ENCODE data around the gene CNR2.
A peak's percentile ranks its signal among the peaks of the same experiment; 100 is the strongest.

CNR2 gene

GRCh38 chr1:23913212-23913880 lies at the start of gene CNR2:
Gene CNR2, minus strand, starts transcription at chr1:23913362. Its CDS starts 37,745 bp downstream, at chr1:23875617.
- peak; percentile 96 for DNase-seq

GRCh38 chr1:23960291-23961020 lies 47.3 kb upstream of the CNR2 start:
- peak; percentile 30 for DNase-seq

GRCh38 chr1:23959461-23960290 lies 46.5 kb upstream of the CNR2 start, which contains the start of gene PNRC2:
Gene PNRC2, plus strand, starts transcription at chr1:23959828. Its CDS starts 1,630 bp downstream, at chr1:23961458.
- peak; percentile 99 for DNase-seq

GRCh38 chr1:23958810-23959460 lies 45.8 kb upstream of the CNR2 start:
- peak; percentile 99 for DNase-seq

GRCh38 chr1:23958040-23958809 lies 45.1 kb upstream of the CNR2 start:
- DNase-seq, result peak; percentile 23

- DNase-seq, result no peak
Measured at GRCh38 chr1:23957096-23957495, 43.9 kb upstream of the CNR2 start.

- no peak for DNase-seq
Measured at GRCh38 chr1:23953020-23953419, 39.9 kb upstream of the CNR2 start.

GRCh38 chr1:23947366-23947765 lies 34.2 kb upstream of the CNR2 start:
- DNase-seq, result no peak

- no peak for DNase-seq
Measured at GRCh38 chr1:23936481-23937176, 23.5 kb upstream of the CNR2 start.

- no peak for DNase-seq
Measured at GRCh38 chr1:23931491-23931880, 18.3 kb upstream of the CNR2 start.

GRCh38 chr1:23930861-23931490 lies 17.8 kb upstream of the CNR2 start:
- no peak for DNase-seq

GRCh38 chr1:23930270-23930669 lies 17.1 kb upstream of the CNR2 start:
- no peak for DNase-seq

- DNase-seq, result no peak
Measured at GRCh38 chr1:23928789-23929188, 15.6 kb upstream of the CNR2 start.

- no peak for DNase-seq
Measured at GRCh38 chr1:23927097-23927496, 13.9 kb upstream of the CNR2 start.

- no peak for DNase-seq
Measured at GRCh38 chr1:23925279-23925678, 12.1 kb upstream of the CNR2 start.

GRCh38 chr1:23924601-23925000 lies 11.4 kb upstream of the CNR2 start:
- DNase-seq, result no peak

GRCh38 chr1:23923592-23924499 lies 10.7 kb upstream of the CNR2 start:
- no peak for DNase-seq

- DNase-seq, result no peak
Measured at GRCh38 chr1:23922321-23922943, 9.3 kb upstream of the CNR2 start.

Measured in hematopoietic multipotent progenitor cell treated with erythropoietin and hydrocortisone succinate and interleukin-3 and kit ligand, for 4 days (in vitro differentiated cells).